Stimulated activated naive B cell treated with anti-CD40 and anti-IgM and Interleukin-4, amounts not matched to agents 10 μg/mL and 1 μg/mL and 100 μg/mL, for 72 hours (primary cell): ENCODE data around the gene KLRC2.
"Not testable (repeated sequence)": the region's sequence is repeated elsewhere in the genome, so short reads cannot be mapped to it uniquely, and the experiment has no call there.

Experiments used
- ATAC-seq, 2 donors: fragments of 150-1000 bp; cut with Tn5 transposase; replicated peaks; 2 replicates each; pipeline ENCODE4 v1.10.0; 2021; ENCODE audit warnings: moderate library complexity in 1 of 2
- DNase-seq: peaks from one replicate; pipeline ENCODE4 v3.0.0; 2021
- H3K27ac Mint-ChIP-seq: one replicate; pipeline ENCODE4 v1.8.0; 2022; ENCODE audit warnings: mild to moderate bottlenecking, mixed read lengths
- H3K27me3 Mint-ChIP-seq, 2 donors: one replicate each; pipeline ENCODE4 v1.8.0; 2022; ENCODE audit warnings: mixed read lengths in 2 of 2
- H3K36me3 Mint-ChIP-seq, 2 donors: one replicate each; pipeline ENCODE4 v1.8.0; 2022; ENCODE audit warnings: mixed read lengths in 2 of 2, mild to moderate bottlenecking in 1 of 2
- H3K4me1 Mint-ChIP-seq, 2 donors: one replicate each; pipeline ENCODE4 v1.8.0; 2022; ENCODE audit warnings: mixed read lengths in 2 of 2, mild to moderate bottlenecking in 1 of 2
- H3K4me3 Mint-ChIP-seq, 2 donors: one replicate each; pipeline ENCODE4 v1.8.0; 2022; ENCODE audit warnings: mild to moderate bottlenecking in 2 of 2, mixed read lengths in 2 of 2, moderate library complexity in 1 of 2
- H3K9me3 Mint-ChIP-seq, 2 donors: one replicate each; pipeline ENCODE4 v1.8.0; 2022; ENCODE audit warnings: mixed read lengths in 2 of 2, mild to moderate bottlenecking in 1 of 2

KLRC2 gene

DNA sequence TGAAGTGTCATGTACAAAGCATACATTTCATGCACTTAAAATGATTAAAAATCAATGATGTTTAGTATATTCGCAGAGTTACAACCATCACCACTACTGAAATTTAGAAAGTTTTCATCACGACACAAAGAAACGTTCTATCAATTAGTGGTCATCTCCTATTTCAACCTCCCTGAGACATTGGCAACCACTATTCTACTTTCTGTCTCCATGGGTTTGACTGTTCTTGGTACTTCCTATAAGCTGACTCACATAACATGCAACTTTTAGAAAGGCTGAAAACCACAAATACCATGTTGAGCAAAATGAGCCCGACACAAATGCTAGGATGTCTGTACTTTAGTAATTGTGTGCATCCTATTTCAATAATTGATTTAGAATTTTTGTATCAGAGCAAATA lies 5.2 kb downstream of the KLRC2 start:
- H3K27ac Mint-ChIP-seq, H3K9me3 Mint-ChIP-seq, ATAC-seq, H3K36me3 Mint-ChIP-seq, H3K4me1 Mint-ChIP-seq, H3K4me3 Mint-ChIP-seq, H3K27me3 Mint-ChIP-seq, DNase-seq: not testable (repeated sequence)

DNA sequence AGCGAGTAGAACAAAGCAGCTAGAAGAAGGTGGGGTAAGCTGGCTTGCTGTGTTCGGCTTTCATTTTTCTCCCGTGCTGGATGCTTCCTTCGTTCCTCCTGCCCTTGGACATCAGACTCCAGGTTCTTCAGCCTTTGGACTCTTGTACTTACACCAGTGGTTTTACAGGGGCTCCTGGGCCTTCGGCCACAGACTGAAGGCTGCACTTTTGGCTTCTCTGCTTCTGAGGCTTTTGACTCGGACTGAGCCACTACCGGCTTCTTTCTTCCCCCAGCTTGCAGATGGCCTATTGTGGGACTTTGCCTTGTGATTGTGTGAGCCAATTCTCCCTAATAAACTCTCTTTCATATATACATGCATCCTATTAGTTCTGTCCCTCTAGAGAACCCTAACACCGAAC lies 9.9 kb downstream of the KLRC2 start:
- not testable (repeated sequence) for H3K4me3 Mint-ChIP-seq, H3K9me3 Mint-ChIP-seq, H3K36me3 Mint-ChIP-seq, H3K27ac Mint-ChIP-seq, ATAC-seq, H3K4me1 Mint-ChIP-seq, H3K27me3 Mint-ChIP-seq, DNase-seq

DNA sequence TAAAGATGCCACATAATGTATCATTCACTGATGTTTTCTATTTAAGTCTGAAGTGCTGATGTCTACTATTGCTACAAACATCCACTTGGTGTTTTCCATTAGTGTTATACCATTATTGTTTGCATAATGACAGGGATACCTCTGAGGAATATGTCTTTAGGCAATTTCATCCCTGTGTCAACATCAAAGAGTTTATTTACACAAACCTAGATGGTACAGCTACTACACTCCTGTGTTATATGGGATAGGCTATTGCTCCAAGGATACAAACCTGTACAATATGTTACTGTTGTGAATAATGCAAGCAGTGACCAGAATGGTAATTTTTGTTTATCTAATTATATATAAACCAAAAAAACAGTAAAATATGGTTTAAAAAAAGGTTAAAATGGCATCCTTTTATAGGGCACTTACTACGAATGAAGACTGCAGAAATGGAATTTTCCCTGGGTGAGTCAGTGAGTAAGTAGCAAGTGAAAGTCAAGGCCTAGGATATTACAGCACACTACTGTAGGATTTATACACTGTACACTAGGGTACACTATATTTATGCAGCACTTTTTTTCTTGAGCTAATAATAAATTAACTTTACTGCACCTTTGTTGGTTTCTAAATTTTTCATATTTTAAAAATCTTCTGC lies 11.4 kb downstream of the KLRC2 start:
- H3K4me3 Mint-ChIP-seq, H3K4me1 Mint-ChIP-seq, H3K27me3 Mint-ChIP-seq, H3K9me3 Mint-ChIP-seq, H3K36me3 Mint-ChIP-seq, H3K27ac Mint-ChIP-seq, ATAC-seq, DNase-seq: not testable (repeated sequence)

DNA sequence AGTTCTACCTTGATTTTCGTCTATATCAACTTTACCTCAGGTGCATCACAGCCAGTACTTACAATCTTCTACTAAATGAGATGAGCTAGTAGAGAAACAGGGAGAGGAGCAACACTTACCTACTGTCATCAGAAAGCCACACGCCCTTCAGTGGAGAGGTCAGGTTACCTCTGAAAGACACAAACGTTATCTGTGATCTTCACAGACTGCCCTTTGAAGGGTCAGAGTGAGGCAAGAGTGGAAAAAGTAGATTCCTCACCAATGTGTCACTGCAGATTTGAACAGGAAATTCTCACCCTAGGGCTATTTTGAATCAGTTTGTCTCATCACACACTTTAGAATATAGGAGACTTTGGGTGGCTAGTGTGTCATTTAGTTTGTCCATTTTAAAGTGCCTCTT lies 13.7 kb downstream of the KLRC2 start:
- not testable (repeated sequence) for H3K27me3 Mint-ChIP-seq, H3K36me3 Mint-ChIP-seq, DNase-seq, H3K4me1 Mint-ChIP-seq, ATAC-seq, H3K27ac Mint-ChIP-seq, H3K4me3 Mint-ChIP-seq, H3K9me3 Mint-ChIP-seq

DNA sequence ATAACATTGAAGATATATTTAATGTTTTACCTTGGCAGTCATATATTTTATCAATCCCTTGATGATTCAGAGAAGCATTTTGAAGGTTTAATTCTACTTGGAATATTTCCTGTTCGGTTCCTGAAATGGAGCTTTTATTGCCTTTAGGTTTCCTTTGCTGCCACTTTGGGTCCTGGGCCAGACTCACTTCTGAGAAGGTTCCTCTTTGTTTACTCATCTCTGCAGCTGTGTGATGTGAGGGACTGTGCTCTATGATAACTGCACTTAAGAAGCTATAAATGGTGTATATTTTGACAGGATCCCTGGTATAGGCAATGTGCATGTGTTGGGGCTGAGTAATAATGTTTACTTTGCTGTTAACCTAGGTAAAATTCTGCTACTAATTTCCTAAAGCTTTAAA lies 15.5 kb downstream of the KLRC2 start, which contains the start of gene KLRC3:
TSS of gene KLRC3 (minus strand) at position 262 of the 400 bp plus-strand sequence. CDS start at position 217, 45 bp downstream.
- not testable (repeated sequence) for DNase-seq, H3K4me1 Mint-ChIP-seq, H3K27ac Mint-ChIP-seq, H3K27me3 Mint-ChIP-seq, H3K4me3 Mint-ChIP-seq, H3K36me3 Mint-ChIP-seq, H3K9me3 Mint-ChIP-seq
- peak in 1 of 2 donors; percentile 43 for ATAC-seq

DNA sequence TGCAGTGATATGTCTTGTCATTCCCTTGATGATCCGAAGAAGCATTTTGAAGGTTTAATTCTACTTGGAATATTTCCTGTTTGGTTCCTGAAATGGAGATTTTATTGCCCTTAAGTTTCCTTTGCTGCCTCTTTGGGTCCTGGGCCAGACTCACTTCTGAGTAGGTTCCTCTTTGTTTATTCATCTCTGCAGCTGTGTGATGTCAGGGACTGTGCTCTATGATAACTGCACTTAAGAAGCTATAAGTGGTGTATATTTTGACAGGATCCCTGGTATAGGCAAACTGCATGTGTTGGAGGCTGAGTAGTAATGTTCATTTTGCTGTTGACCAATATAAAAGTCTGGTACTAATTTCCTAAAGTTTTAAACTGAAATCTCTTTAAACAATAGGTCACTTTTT lies 26.4 kb downstream of the KLRC2 start, which contains the start of gene KLRC4:
TSS of gene KLRC4 (minus strand) at position 366 of the 400 bp plus-strand sequence. CDS start at position 184, 182 bp downstream.
- Mint-ChIP-seq H3K9me3 (no peaks in the 10 kb centered on the region), H3K27ac (no peak within 1 kb of the TSS), H3K4me3 (no peak within 1 kb of the TSS), H3K27me3 (peaks cover 0 to 7% of the 10 kb centered on the region in 2 donors), H3K36me3 (no peaks in the 10 kb centered on the region), H3K4me1 (peaks cover 7 to 17% of the 10 kb centered on the region in 2 donors)
- ATAC-seq (peak; percentile 63 to 65), DNase-seq (no peak)

DNA sequence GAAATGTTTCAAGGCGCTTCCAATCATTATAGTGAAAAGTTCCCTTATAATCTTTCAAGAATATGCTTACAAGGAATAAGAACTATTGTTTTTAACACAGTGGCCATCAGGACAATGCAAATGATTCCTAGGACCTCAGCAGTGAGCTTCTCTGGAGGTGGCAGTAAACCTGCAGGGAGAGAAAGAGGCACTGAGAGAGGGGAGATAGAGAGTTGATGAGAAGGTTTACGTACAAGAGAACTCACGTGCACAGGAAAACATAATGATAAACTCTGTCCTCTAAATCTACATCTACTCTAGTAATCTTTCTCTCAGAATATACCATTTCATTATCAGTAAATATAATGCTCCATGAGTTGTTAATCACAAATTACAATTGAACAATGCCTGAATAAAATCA lies 27.0 kb downstream of the KLRC2 start:
- Mint-ChIP-seq H3K27ac (no peak overlapping the region), H3K4me1 (peaks cover 7 to 17% of the 10 kb centered on the region in 2 donors), H3K4me3 (no peak overlapping the region), H3K9me3 (no peaks in the 10 kb centered on the region), H3K27me3 (peaks cover 0 to 6% of the 10 kb centered on the region in 2 donors), H3K36me3 (no peaks in the 10 kb centered on the region)
- no peak for ATAC-seq
- no peak for DNase-seq

DNA sequence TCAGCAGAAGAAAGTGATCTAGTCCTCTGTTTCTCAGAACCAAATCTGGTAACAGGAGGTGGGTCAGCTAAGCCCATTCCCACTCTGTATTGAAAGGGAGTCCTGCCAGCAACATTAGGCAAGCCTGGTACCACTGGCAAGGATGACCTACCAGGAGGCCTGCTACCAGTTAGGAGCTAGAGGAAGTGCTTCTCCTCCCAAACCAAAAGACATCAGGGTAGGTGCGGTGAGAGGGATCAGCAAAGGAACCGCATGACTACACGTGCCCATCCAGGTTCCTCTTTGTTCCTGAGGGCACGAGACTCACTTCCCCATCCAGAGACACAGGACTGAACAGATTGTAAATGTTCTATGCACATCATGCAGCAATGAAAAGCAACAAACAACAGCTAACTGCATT lies 29.1 kb downstream of the KLRC2 start:
- H3K4me3 Mint-ChIP-seq = no peak overlapping the region
- H3K27me3 Mint-ChIP-seq = peaks cover 0 to 8% of the 10 kb centered on the region in 2 donors
- H3K36me3 Mint-ChIP-seq = no peaks in the 10 kb centered on the region
- ATAC-seq (peak; percentile 36), DNase-seq (no peak)
- H3K27ac Mint-ChIP-seq = no peak overlapping the region
- H3K4me1 Mint-ChIP-seq = peaks cover 7 to 17% of the 10 kb centered on the region in 2 donors
- H3K9me3 Mint-ChIP-seq = no peaks in the 10 kb centered on the region

DNA sequence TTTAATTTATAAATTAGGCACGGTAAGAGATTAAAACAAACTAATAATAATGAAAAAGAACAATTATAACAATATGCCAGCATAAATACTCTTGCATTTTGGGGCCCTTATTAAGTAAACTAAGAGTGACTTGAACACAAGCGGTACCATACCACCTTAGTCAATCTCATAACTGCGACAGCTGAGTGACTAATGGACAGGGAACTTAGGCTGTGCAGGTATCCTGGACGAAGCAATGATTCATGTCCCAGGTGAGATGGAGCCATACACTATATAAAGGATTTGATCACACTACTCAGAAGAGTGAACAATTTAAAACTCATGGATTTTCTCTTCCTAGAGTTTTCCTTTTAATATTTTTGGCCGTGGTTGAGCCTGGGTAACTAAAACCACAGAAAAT lies 30.5 kb downstream of the KLRC2 start:
- Mint-ChIP-seq H3K27me3 (peaks cover 0 to 16% of the 10 kb centered on the region in 2 donors), H3K9me3 (no peaks in the 10 kb centered on the region), H3K4me1 (peaks cover 7 to 19% of the 10 kb centered on the region in 2 donors), H3K36me3 (no peaks in the 10 kb centered on the region), H3K27ac (no peak overlapping the region), H3K4me3 (no peak overlapping the region)
- DNase-seq = no peak
- no peak for ATAC-seq

DNA sequence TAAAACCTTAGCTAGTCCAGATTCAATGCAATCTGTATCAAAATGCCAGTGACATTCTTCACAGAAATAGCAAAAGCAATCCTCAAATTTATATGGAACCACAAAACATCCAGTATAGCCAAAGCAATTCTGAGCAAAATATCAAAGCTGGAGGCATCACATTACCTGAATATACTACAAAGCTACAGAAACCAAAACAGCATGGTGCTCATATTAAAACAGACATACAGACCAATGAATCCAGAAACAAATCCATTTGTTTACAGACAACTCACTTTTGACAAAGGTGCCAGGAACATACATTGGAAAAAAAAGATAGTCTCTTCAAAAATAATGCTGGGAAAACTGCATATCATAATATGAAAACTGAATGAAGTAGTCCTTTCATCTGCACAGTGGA lies 31.0 kb downstream of the KLRC2 start:
- peaks cover 7 to 22% of the 10 kb centered on the region in 2 donors for H3K4me1 Mint-ChIP-seq
- DNase-seq (no peak), ATAC-seq (no peak)
- H3K9me3 Mint-ChIP-seq = no peaks in the 10 kb centered on the region
- H3K4me3 Mint-ChIP-seq = no peak overlapping the region
- peaks cover 0 to 19% of the 10 kb centered on the region in 2 donors for H3K27me3 Mint-ChIP-seq
- H3K27ac Mint-ChIP-seq = no peak overlapping the region
- H3K36me3 Mint-ChIP-seq = no peaks in the 10 kb centered on the region

DNA sequence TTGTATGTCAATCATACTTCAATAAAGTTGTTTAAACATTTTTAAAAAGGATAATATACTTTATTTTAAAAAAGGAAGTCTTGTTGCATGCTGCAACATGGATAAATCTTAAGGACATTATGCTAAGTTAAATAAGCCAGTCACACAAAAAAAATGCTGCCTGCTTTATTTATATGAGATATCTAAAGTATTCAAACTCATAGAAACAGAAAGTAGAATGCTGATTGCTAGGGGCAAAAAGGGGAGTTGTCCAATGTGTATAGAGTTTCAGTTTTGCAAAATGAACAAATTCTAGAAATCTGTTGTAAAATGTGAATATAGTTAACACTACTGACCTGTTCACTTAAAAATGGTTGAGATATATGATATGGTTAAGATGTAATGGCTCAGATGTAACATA lies 35.0 kb downstream of the KLRC2 start:
- peaks cover under 1 to 14% of the 10 kb centered on the region in 2 donors for H3K4me1 Mint-ChIP-seq
- peaks cover 0 to 1% of the 10 kb centered on the region in 2 donors for H3K36me3 Mint-ChIP-seq
- DNase-seq (no peak), ATAC-seq (no peak)
- H3K9me3 Mint-ChIP-seq = peaks cover 0 to 2% of the 10 kb centered on the region in 2 donors
- H3K27me3 Mint-ChIP-seq = peaks cover 4 to 24% of the 10 kb centered on the region in 2 donors
- H3K4me3 Mint-ChIP-seq = no peak overlapping the region
- H3K27ac Mint-ChIP-seq = no peak overlapping the region

DNA sequence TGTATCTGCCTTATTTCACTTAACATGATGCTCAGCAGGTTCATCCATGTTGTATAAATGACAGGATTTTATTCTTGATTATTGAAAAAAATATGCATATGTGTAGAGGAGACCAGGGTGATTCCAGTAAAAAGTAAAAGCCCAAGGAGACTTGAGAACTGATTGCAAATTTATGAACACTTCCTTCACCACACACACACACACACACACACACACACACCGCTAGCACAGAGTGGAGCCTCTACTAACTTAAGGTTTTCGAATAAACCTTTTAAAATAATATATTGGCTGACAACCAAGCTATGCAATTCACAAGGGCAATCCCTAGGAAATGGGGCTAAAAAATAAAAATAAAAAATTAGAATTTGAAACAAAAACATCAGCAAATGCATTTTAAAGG lies 37.6 kb downstream of the KLRC2 start:
- peaks cover 4 to 24% of the 10 kb centered on the region in 2 donors for H3K27me3 Mint-ChIP-seq
- DNase-seq (no peak), ATAC-seq (no peak)
- peaks cover 13 to 40% of the 10 kb centered on the region in 2 donors for H3K4me1 Mint-ChIP-seq
- no peak overlapping the region for H3K4me3 Mint-ChIP-seq
- peaks cover 0 to 2% of the 10 kb centered on the region in 2 donors for H3K9me3 Mint-ChIP-seq
- H3K36me3 Mint-ChIP-seq = peaks cover 0 to 1% of the 10 kb centered on the region in 2 donors
- H3K27ac Mint-ChIP-seq = no peak overlapping the region

DNA sequence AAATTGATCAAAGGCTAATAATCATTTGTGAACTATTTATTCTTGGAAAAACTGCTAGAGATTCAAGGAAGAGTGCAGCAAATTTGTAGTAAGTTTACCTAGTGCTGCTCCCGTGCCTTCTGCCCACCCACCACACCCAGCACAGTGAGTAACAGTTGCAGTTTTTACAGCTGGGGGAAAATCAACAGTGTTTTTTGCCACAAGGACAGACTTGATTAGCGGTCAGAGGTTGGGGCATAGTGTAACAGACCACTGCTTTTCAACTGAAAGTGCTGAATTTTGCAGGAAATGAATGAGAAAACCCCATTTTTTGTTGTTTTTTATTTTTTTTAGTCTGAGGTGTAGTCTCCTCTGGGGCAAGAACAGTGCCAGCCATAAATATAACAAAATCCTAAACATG lies 38.5 kb downstream of the KLRC2 start:
- no peak overlapping the region for H3K4me3 Mint-ChIP-seq

DNA sequence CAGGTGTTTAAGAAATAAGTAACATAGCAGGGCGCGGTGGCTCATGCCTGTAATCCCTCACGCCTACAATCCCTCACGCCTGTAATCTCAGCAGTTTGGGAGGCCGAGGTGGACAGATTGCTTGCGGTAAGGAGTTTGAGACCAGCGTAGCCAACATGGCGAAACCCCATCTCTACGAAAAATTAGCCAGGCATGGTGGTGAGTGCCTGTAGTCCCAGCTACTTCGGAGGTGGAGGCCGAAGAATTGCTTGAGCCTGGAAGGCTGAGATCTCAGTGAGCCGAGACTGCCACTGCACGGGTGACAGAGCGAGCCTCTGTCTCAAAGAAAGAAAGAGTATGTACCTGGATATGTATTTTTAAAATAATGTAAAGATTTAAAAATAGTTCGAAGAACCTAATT lies 39.6 kb downstream of the KLRC2 start:
- not testable (repeated sequence) for H3K27ac Mint-ChIP-seq

More for the DNA sequence above, 38.5 kb downstream of the KLRC2 start:
- ATAC-seq = no peak
- H3K9me3 Mint-ChIP-seq = peaks cover 0 to 2% of the 10 kb centered on the region in 2 donors
- H3K27me3 Mint-ChIP-seq = peaks cover 4 to 21% of the 10 kb centered on the region in 2 donors
- DNase-seq = no peak
- H3K27ac Mint-ChIP-seq = no peak overlapping the region
- H3K4me1 Mint-ChIP-seq = peaks cover 13 to 45% of the 10 kb centered on the region in 2 donors
- H3K36me3 Mint-ChIP-seq = peaks cover 0 to 1% of the 10 kb centered on the region in 2 donors

DNA sequence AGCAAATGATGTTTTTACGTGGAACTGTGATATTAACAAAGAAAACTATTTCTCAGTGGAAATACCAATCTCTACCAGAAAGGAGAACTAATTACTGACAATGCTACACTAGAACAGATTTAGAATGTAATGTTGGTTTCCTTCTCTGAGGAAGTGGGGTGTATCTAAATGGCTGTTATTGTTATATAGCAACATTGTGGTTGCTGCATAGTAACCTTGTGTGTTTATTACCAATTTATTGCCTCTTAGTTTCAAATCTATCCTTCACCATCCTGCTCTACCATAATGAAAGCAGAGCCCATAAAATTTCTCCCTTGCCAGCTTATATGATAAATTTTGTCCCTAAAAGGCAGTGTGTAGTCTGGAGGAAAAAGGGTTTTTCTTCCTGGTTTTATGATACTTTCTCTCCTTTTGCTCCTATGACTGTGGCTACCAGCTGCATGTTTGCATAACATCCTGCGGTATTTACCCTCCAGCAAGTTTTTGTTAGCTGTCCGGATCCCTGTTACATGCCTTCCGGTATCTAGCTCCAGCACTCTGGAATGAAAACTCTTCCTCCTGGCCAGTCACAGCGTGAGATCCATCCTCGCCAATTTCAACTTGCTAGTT lies 40.3 kb downstream of the KLRC2 start:
- peaks cover 0 to 2% of the 10 kb centered on the region in 2 donors for H3K9me3 Mint-ChIP-seq
- H3K27me3 Mint-ChIP-seq = peaks cover 4 to 14% of the 10 kb centered on the region in 2 donors
- ATAC-seq = peak; percentile 93 to 94
- H3K27ac Mint-ChIP-seq = peak overlapping the region; percentile 82
- H3K36me3 Mint-ChIP-seq = peaks cover 0 to 1% of the 10 kb centered on the region in 2 donors
- DNase-seq = no peak
- peak overlapping the region; percentile 7 to 75 for H3K4me3 Mint-ChIP-seq
- peaks cover 13 to 45% of the 10 kb centered on the region in 2 donors for H3K4me1 Mint-ChIP-seq

More for the DNA sequence above, 39.6 kb downstream of the KLRC2 start:
- not testable (repeated sequence) for DNase-seq, H3K9me3 Mint-ChIP-seq, ATAC-seq, H3K36me3 Mint-ChIP-seq, H3K4me3 Mint-ChIP-seq
- Mint-ChIP-seq H3K4me1 (peaks cover 13 to 46% of the 10 kb centered on the region in 2 donors), H3K27me3 (peaks cover 4 to 18% of the 10 kb centered on the region in 2 donors)
